ENCODE results near the gene UGT2B10. TPM values are rescaled to one million over a fixed set of nuclear protein-coding genes. Genes with fewer than 3 reads are reported as not detected.
"Not testable (repeated sequence)": the region's sequence is repeated elsewhere in the genome, so short reads cannot be mapped to it uniquely, and the experiment has no call there.

Gene UGT2B10
- total RNA-seq, 1 donor from 2014 or later: not detected

- DNase-seq (ENCODE audit: low read depth) (no peak), FAIRE-seq (no peak)
- H3K4me3 ChIP-seq (ENCODE audit: low read depth, low read length): no peak overlapping the region
- no peaks in the 10 kb centered on the region for H3K27me3 ChIP-seq (ENCODE audit: control insufficient read depth, insufficient read depth, low read length)
- no peaks in the 10 kb centered on the region for H3K36me3 ChIP-seq (ENCODE audit: control insufficient read depth, insufficient read depth, low read length)
- TF ChIP-seq CTCF (IDR thresholded peaks at IDR 0.05; ENCODE audit: insufficient read depth, low read length, severe bottlenecking): no peak
Measured at GRCh38 chr4:68808060-68808459, 7.7 kb upstream of the UGT2B10 start.

DNA sequence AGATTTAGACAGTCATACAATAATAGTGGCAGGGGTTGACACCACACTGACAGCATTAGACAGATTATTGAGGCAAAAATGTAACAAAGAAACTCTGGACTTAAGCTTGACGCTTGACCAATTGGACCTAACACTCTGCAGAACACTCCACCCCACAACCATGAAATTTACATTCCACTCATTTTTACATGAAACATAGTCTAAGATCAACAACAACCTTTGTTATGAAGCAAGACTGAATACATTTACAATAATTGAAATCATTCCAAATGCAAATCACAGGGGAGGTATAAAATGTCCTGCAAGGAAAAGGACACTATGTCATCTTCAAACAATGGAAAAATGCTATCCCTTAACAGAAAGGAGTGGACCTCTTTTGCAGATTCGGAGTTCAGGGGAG lies 4.9 kb upstream of the UGT2B10 start:
- no peak overlapping the region for H3K4me3 ChIP-seq (ENCODE audit: low read depth, low read length)
- H3K36me3 ChIP-seq (ENCODE audit: control insufficient read depth, insufficient read depth, low read length): no peaks in the 10 kb centered on the region
- no peak for DNase-seq (ENCODE audit: low read depth)
- FAIRE-seq: no peak
- TF ChIP-seq CTCF (IDR thresholded peaks at IDR 0.05; ENCODE audit: insufficient read depth, low read length, severe bottlenecking): no peak
- no peaks in the 10 kb centered on the region for H3K27me3 ChIP-seq (ENCODE audit: control insufficient read depth, insufficient read depth, low read length)

- DNase-seq (ENCODE audit: low read depth); H3K36me3 ChIP-seq (ENCODE audit: control insufficient read depth, insufficient read depth, low read length); FAIRE-seq; H3K27me3 ChIP-seq (ENCODE audit: control insufficient read depth, insufficient read depth, low read length); H3K4me3 ChIP-seq (ENCODE audit: low read depth, low read length): not testable (repeated sequence)
Measured at GRCh38 chr4:68816410-68817265, 844 bp downstream of the UGT2B10 start.

GRCh38 chr4:68817386-68817785 lies 1.6 kb downstream of the UGT2B10 start:
- FAIRE-seq (no peak), DNase-seq (ENCODE audit: low read depth) (no peak)
- H3K36me3 ChIP-seq (ENCODE audit: control insufficient read depth, insufficient read depth, low read length): no peaks in the 10 kb centered on the region
- H3K27me3 ChIP-seq (ENCODE audit: control insufficient read depth, insufficient read depth, low read length): no peaks in the 10 kb centered on the region
- no peak overlapping the region for H3K4me3 ChIP-seq (ENCODE audit: low read depth, low read length)
- TF ChIP-seq CTCF (IDR thresholded peaks at IDR 0.05; ENCODE audit: insufficient read depth, low read length, severe bottlenecking): no peak

- not testable (repeated sequence) for H3K36me3 ChIP-seq (ENCODE audit: control insufficient read depth, insufficient read depth, low read length); H3K27me3 ChIP-seq (ENCODE audit: control insufficient read depth, insufficient read depth, low read length); H3K4me3 ChIP-seq (ENCODE audit: low read depth, low read length); FAIRE-seq
- peak; percentile 3 for DNase-seq (ENCODE audit: low read depth)
Measured at GRCh38 chr4:68818030-68818462, 2.3 kb downstream of the UGT2B10 start.

DNA sequence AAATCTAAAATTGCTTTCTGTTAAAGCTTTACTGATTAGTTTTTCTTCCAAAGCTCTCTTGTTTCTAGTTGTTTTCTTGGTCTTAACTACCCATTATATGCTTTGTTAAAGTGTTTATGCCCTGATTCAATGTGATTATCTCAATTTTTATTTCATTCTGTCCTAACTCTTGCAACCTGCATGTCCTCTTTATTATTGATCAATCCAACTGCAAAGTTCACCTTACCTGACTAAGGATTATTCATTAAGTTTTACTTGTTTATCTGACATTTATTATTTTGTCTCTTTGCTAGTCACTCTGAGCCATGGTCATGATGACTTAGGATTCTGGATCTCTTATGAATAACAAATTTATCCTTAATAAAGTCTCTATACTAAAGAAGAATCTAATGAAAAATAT lies 15.8 kb downstream of the UGT2B10 start:
- no peak for TF ChIP-seq CTCF (IDR thresholded peaks at IDR 0.05; ENCODE audit: insufficient read depth, low read length, severe bottlenecking)
- Histone ChIP-seq H3K27me3 (ENCODE audit: control insufficient read depth, insufficient read depth, low read length) (no peaks in the 10 kb centered on the region), H3K4me3 (ENCODE audit: low read depth, low read length) (no peak overlapping the region), H3K36me3 (ENCODE audit: control insufficient read depth, insufficient read depth, low read length) (no peaks in the 10 kb centered on the region)
- DNase-seq (ENCODE audit: low read depth) (no peak), FAIRE-seq (no peak)

GRCh38 chr4:68850293-68850692 lies 34.5 kb downstream of the UGT2B10 start:
- no peak for DNase-seq (ENCODE audit: low read depth)
- Histone ChIP-seq H3K4me3 (ENCODE audit: low read depth, low read length) (no peak overlapping the region), H3K36me3 (ENCODE audit: control insufficient read depth, insufficient read depth, low read length) (no peaks in the 10 kb centered on the region), H3K27me3 (ENCODE audit: control insufficient read depth, insufficient read depth, low read length) (no peaks in the 10 kb centered on the region)
- TF ChIP-seq CTCF (IDR thresholded peaks at IDR 0.05; ENCODE audit: insufficient read depth, low read length, severe bottlenecking): no peak
- no peak for FAIRE-seq

All from bronchial epithelial cell (primary cell).